Mammary epithelial cell (primary cell): Measurements from ENCODE around the gene DZIP1.
"Not testable (repeated sequence)": the region's sequence is repeated elsewhere in the genome, so short reads cannot be mapped to it uniquely, and the experiment has no call there.

Experiments
- EZH2 ChIP-seq: IDR thresholded peaks from 2 replicates; pipeline ENCODE4 v1.6.1; 2012; ENCODE audit warnings: low read length, inconsistent platforms, borderline replicate concordance
- TF ChIP-seq, protein P1 (sequence below), 2 donors: IDR thresholded peaks in 1 of 2; conservative IDR thresholded peaks in 1 of 2; 2 replicates each; pipeline ENCODE4 v1.5.1; 2011 to 2012; ENCODE audit warnings: inconsistent platforms in 2 of 2, low read length in 2 of 2, mild to moderate bottlenecking in 2 of 2, control low read depth in 1 of 2, low read depth in 1 of 2; ENCODE audit not compliant: insufficient read depth in 1 of 2; ENCODE audit errors: extremely low read depth in 1 of 2

DNA sequence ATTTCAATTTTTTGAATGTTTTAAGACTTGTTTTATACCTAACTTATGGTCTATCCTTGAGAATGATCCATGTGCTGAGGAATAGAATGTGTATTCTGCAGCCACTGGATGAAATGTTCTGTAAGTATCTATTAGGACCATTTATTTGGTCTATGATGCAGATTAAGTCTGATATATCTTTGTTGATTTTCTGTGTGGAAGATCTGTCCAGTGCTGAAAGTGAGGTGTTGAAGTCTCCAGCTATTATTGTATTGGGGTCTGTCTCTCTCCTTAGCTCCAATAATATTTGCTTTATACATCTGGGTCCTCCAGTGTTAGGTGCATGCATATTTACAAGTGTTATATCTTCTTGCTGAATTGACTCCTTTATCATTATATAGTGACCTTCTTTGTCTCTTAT is 22.7 kb upstream of the DZIP1 start:
- TF ChIP-seq, protein P1, sequence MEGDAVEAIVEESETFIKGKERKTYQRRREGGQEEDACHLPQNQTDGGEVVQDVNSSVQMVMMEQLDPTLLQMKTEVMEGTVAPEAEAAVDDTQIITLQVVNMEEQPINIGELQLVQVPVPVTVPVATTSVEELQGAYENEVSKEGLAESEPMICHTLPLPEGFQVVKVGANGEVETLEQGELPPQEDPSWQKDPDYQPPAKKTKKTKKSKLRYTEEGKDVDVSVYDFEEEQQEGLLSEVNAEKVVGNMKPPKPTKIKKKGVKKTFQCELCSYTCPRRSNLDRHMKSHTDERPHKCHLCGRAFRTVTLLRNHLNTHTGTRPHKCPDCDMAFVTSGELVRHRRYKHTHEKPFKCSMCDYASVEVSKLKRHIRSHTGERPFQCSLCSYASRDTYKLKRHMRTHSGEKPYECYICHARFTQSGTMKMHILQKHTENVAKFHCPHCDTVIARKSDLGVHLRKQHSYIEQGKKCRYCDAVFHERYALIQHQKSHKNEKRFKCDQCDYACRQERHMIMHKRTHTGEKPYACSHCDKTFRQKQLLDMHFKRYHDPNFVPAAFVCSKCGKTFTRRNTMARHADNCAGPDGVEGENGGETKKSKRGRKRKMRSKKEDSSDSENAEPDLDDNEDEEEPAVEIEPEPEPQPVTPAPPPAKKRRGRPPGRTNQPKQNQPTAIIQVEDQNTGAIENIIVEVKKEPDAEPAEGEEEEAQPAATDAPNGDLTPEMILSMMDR (conservative IDR thresholded peaks at IDR 0.05 in 1 of 2, IDR thresholded peaks at IDR 0.05 in 1 of 2; ENCODE audit: extremely low read depth in 1 of 2, insufficient read depth in 1 of 2, low read depth in 1 of 2, low read length in 2 of 2), result not testable (repeated sequence)
- TF ChIP-seq EZH2, result not testable (repeated sequence)
